Measurements from ENCODE around the gene ELOVL2.

The ELOVL2 gene

GRCh38 chr6:11065436-11066202, 21.5 kb upstream of the ELOVL2 start:
- TF ChIP-seq EZH2 (IDR thresholded peaks at IDR 0.05) (no peak), FOXP2 (optimal IDR thresholded peaks at IDR 0.05; ENCODE audit: control extremely low read depth, extremely low read length, insufficient read depth) (no peak), POLR2AphosphoS5 (IDR thresholded peaks at IDR 0.05; ENCODE audit: borderline replicate concordance, low read depth, low read length) (no peak)
- H3K36me3 ChIP-seq (ENCODE audit: insufficient read depth, low read length), result no peaks in the 10 kb centered on the region
- no peak for DNase-seq (ENCODE audit: low read depth, low spot score)
- H3K4me3 ChIP-seq, result no peak overlapping the region
- H3K27ac ChIP-seq, result no peak overlapping the region
- no peaks in the 10 kb centered on the region for H3K9me3 ChIP-seq (ENCODE audit: low read depth, low read length)
- H3K9ac ChIP-seq (ENCODE audit: insufficient read length), result no peak overlapping the region

GRCh38 chr6:11064836-11065235, 20.7 kb upstream of the ELOVL2 start:
- no peaks in the 10 kb centered on the region for H3K9me3 ChIP-seq (ENCODE audit: low read depth, low read length)
- no peak overlapping the region for H3K9ac ChIP-seq (ENCODE audit: insufficient read length)
- TF ChIP-seq EZH2 (IDR thresholded peaks at IDR 0.05) (no peak), POLR2AphosphoS5 (IDR thresholded peaks at IDR 0.05; ENCODE audit: borderline replicate concordance, low read depth, low read length) (no peak), FOXP2 (optimal IDR thresholded peaks at IDR 0.05; ENCODE audit: control extremely low read depth, extremely low read length, insufficient read depth) (no peak)
- no peak for DNase-seq (ENCODE audit: low read depth, low spot score)
- H3K36me3 ChIP-seq (ENCODE audit: insufficient read depth, low read length), result no peaks in the 10 kb centered on the region
- no peak overlapping the region for H3K4me3 ChIP-seq
- no peak overlapping the region for H3K27ac ChIP-seq

- Histone ChIP-seq H3K9me3 (ENCODE audit: low read depth, low read length) (no peaks in the 10 kb centered on the region), H3K36me3 (ENCODE audit: insufficient read depth, low read length) (no peaks in the 10 kb centered on the region), H3K27ac (no peak overlapping the region), H3K9ac (ENCODE audit: insufficient read length) (no peak overlapping the region), H3K4me3 (no peak overlapping the region)
- no peak for DNase-seq (ENCODE audit: low read depth, low spot score)
- TF ChIP-seq FOXP2 (optimal IDR thresholded peaks at IDR 0.05; ENCODE audit: control extremely low read depth, extremely low read length, insufficient read depth) (no peak), POLR2AphosphoS5 (IDR thresholded peaks at IDR 0.05; ENCODE audit: borderline replicate concordance, low read depth, low read length) (no peak), EZH2 (IDR thresholded peaks at IDR 0.05) (no peak)
Observed at GRCh38 chr6:11062715-11063114, 18.6 kb upstream of the ELOVL2 start.

- Histone ChIP-seq H3K9me3 (ENCODE audit: low read depth, low read length) (no peaks in the 10 kb centered on the region), H3K4me3 (no peak overlapping the region), H3K27ac (no peak overlapping the region), H3K36me3 (ENCODE audit: insufficient read depth, low read length) (no peaks in the 10 kb centered on the region), H3K9ac (ENCODE audit: insufficient read length) (no peak overlapping the region)
- DNase-seq (ENCODE audit: low read depth, low spot score), result no peak
- TF ChIP-seq EZH2 (IDR thresholded peaks at IDR 0.05) (no peak), FOXP2 (optimal IDR thresholded peaks at IDR 0.05; ENCODE audit: control extremely low read depth, extremely low read length, insufficient read depth) (no peak), POLR2AphosphoS5 (IDR thresholded peaks at IDR 0.05; ENCODE audit: borderline replicate concordance, low read depth, low read length) (no peak)
Observed at GRCh38 chr6:11062083-11062482, 18.0 kb upstream of the ELOVL2 start.

- Histone ChIP-seq H3K9me3 (ENCODE audit: low read depth, low read length) (no peaks in the 10 kb centered on the region), H3K4me3 (no peak overlapping the region), H3K36me3 (ENCODE audit: insufficient read depth, low read length) (no peaks in the 10 kb centered on the region), H3K27ac (no peak overlapping the region), H3K9ac (ENCODE audit: insufficient read length) (no peak overlapping the region)
- TF ChIP-seq FOXP2 (optimal IDR thresholded peaks at IDR 0.05; ENCODE audit: control extremely low read depth, extremely low read length, insufficient read depth), result no peak
- no peak for TF ChIP-seq POLR2AphosphoS5 (IDR thresholded peaks at IDR 0.05; ENCODE audit: borderline replicate concordance, low read depth, low read length)
- no peak for TF ChIP-seq EZH2 (IDR thresholded peaks at IDR 0.05)
- DNase-seq (ENCODE audit: low read depth, low spot score), result no peak
Observed at GRCh38 chr6:11058406-11058805, 14.3 kb upstream of the ELOVL2 start.

GRCh38 chr6:11056871-11057270, 12.8 kb upstream of the ELOVL2 start:
- Histone ChIP-seq H3K4me3 (no peak overlapping the region), H3K9me3 (ENCODE audit: low read depth, low read length) (no peaks in the 10 kb centered on the region), H3K36me3 (ENCODE audit: insufficient read depth, low read length) (no peaks in the 10 kb centered on the region), H3K9ac (ENCODE audit: insufficient read length) (no peak overlapping the region), H3K27ac (no peak overlapping the region)
- DNase-seq (ENCODE audit: low read depth, low spot score), result no peak
- TF ChIP-seq EZH2 (IDR thresholded peaks at IDR 0.05), result no peak
- TF ChIP-seq FOXP2 (optimal IDR thresholded peaks at IDR 0.05; ENCODE audit: control extremely low read depth, extremely low read length, insufficient read depth), result no peak
- no peak for TF ChIP-seq POLR2AphosphoS5 (IDR thresholded peaks at IDR 0.05; ENCODE audit: borderline replicate concordance, low read depth, low read length)

- TF ChIP-seq FOXP2 (optimal IDR thresholded peaks at IDR 0.05; ENCODE audit: control extremely low read depth, extremely low read length, insufficient read depth) (no peak), POLR2AphosphoS5 (IDR thresholded peaks at IDR 0.05; ENCODE audit: borderline replicate concordance, low read depth, low read length) (no peak), EZH2 (IDR thresholded peaks at IDR 0.05) (no peak)
- Histone ChIP-seq H3K27ac (no peak overlapping the region), H3K9ac (ENCODE audit: insufficient read length) (no peak overlapping the region), H3K36me3 (ENCODE audit: insufficient read depth, low read length) (no peaks in the 10 kb centered on the region), H3K4me3 (no peak overlapping the region), H3K9me3 (ENCODE audit: low read depth, low read length) (no peaks in the 10 kb centered on the region)
- no peak for DNase-seq (ENCODE audit: low read depth, low spot score)
Observed at GRCh38 chr6:11055127-11055627, 11.1 kb upstream of the ELOVL2 start.

- no peak for DNase-seq (ENCODE audit: low read depth, low spot score)
- TF ChIP-seq POLR2AphosphoS5 (IDR thresholded peaks at IDR 0.05; ENCODE audit: borderline replicate concordance, low read depth, low read length) (no peak), EZH2 (IDR thresholded peaks at IDR 0.05) (no peak), FOXP2 (optimal IDR thresholded peaks at IDR 0.05; ENCODE audit: control extremely low read depth, extremely low read length, insufficient read depth) (no peak)
- H3K9ac ChIP-seq (ENCODE audit: insufficient read length), result no peak overlapping the region
- no peaks in the 10 kb centered on the region for H3K9me3 ChIP-seq (ENCODE audit: low read depth, low read length)
- H3K27ac ChIP-seq, result no peak overlapping the region
- H3K36me3 ChIP-seq (ENCODE audit: insufficient read depth, low read length), result no peaks in the 10 kb centered on the region
- no peak overlapping the region for H3K4me3 ChIP-seq
Observed at GRCh38 chr6:11054722-11055121, 10.6 kb upstream of the ELOVL2 start.

Measured in SK-N-MC (cell line).